HG02763 (cell line): Measurements from ENCODE around the gene TESPA1.

Experiments
- ATAC-seq: cut with Tn5 transposase; IDR thresholded peaks from one replicate; pipeline ENCODE4 v1.9.1; 2021; ENCODE audit warnings: mild to moderate bottlenecking, moderate library complexity; ENCODE audit not compliant: unreplicated experiment

TESPA1 gene, protein sequence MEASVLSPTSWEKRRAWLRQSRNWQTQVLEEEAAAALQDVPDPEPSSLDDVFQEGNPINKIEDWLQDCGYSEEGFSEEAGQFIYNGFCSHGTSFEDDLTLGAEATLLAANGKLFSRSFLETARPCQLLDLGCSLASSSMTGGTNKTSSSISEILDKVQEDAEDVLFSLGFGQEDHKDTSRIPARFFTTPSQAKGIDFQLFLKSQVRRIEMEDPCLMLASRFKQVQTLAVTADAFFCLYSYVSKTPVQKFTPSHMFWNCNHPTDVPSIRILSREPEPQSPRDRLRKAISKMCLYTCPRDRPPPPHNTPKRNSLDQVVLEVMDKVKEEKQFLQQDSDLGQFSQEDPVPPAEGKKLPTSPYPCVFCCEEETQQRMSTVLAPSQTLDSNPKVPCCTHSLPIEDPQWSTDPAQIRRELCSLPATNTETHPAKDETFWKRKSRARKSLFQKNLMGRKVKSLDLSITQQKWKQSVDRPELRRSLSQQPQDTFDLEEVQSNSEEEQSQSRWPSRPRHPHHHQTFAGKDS

DNA sequence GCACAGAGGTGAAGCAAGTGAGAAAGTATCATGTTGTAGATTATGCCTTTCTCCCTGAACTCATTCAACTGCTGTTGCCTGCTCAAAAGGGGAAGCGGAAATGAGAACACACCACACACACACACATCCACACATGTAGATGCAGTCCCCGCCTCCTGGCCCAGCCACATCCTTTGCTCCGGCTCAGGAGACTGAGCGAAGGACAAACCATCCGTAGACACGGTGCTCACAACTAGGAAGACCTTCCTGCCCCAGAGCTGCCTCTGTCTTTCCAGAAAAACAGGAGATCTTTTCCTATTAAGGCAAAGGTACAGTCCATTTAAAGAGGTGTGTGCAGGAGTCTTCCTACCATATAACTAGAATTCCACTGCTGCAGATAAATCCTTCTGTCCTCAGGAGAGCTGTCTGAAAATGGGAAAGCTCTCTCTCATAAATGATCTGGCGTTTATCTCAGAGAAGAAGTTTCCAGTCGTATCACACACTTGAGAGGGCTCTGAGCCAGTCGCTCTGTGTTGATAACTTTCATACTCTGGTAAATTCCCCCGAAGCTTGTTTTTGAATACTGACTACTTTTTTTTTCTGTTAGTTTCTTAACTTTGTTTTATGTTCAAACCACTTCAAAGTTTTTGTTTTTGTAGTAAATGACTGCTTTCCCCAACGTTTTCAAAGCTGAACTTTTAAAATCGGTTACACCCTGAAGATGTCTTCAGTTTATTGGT, at the start of gene TESPA1:
Gene TESPA1, minus strand, starts transcription at position 105 of the 719 bp plus-strand sequence. CDS start 10,200 bp downstream, outside the sequence.
- ATAC-seq: peak; percentile 92

DNA sequence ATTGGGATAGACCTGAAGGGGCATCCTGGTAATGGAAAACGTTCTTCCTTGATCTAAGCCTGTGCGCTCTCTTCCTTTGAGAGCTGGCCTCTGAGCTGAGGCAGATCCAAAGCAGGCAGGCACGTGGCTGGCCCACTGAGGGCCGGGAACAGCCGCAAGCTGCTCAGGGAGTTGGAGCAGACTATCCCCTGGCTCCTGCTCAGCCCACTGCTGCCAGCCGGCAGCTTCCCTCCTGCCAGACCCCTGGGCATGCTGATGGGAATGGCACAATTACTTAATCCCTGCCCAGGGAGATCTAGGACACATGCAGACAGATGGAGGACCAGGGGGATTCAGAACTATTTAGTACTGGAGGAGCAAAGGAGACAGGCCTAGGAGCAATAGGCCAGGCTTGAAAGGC, 49.7 kb upstream of the TESPA1 start:
- ATAC-seq: no peak

DNA sequence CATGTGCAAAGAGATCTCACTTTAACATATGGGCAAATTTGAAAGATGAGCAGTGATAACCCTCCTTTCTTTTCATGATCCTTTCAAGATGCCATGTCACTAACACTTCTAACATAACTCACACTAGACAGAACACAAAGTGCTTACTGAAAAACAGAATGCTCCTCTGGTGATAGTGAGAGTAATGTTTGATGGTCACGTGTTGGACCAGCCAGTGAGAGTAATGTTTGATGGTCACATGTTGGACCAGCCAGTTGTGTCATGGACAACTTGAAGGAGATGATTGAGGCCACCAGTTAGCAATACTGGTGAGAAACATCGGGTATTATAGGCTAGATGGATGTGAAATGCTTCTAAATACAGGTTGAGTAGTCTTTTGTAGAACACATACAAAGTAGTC, 40.9 kb upstream of the TESPA1 start:
- ATAC-seq: no peak

DNA sequence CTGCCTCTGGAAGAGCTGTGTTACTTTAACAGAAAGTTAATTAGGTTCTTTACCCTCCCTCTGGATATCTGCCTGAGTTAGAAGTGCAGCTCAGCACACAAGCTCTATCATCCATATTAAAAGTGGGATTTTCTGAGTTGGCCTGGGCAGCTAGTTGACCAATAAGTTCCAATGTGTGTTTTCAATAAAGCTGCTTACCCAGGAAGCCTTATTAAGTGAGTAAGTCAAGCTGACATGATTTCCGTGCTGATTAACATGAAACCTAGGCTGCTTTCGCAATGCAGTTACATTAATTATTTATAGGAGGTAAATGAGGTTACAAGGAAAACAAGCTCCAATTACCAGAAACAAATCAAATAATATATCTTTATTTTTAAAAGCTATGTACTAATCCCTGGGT, 40.0 kb upstream of the TESPA1 start:
- no peak for ATAC-seq

DNA sequence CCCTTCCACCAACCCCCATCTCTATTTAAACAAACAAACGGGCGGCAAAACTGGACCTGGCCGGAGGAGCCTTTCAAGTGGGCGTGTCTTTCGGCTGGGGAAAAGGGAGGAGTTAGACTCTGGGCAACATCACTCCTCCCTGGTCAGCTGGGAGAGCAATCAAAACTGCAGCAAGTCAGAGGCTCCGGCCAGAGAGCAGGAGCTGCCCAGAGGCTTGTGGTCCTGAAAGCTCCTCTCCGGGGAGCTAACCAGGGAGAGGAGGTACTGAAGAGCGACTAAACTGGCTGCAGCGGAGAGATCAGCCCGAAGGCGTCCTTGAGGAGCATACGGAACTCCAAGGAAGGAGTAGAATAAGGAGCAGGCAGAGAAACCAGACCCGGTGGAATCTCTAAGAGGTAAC, 35.2 kb upstream of the TESPA1 start, which contains the start of gene NEUROD4:
Gene NEUROD4, plus strand, starts transcription at position 191 of the 400 bp plus-strand sequence. CDS start 6,466 bp downstream, outside the sequence.
- ATAC-seq: no peak

DNA sequence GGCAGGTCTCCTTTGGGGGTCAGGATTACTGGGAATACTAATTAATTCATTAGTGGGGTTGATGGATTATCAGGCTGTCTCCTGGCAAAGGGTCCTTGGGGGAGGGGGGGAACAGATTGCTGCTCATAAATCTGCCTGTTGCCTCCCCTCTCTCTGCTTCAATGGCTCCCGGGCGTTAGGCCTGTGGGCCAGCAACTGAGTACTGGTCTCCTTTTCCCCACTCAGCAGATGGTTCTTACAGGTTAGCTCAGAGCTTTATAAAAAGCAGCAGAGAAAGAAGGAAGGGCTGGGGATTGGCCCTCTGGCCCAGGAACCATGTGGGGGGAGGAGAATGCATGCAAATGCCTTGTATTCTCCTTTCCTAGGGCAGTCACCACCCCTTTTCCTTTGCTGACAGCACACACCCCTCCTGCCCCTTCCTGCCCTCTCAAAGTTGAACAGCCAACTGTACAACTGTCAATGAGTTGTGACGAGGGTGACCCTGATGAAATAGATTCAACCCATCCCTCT, 32.9 kb upstream of the TESPA1 start:
- no peak for ATAC-seq

DNA sequence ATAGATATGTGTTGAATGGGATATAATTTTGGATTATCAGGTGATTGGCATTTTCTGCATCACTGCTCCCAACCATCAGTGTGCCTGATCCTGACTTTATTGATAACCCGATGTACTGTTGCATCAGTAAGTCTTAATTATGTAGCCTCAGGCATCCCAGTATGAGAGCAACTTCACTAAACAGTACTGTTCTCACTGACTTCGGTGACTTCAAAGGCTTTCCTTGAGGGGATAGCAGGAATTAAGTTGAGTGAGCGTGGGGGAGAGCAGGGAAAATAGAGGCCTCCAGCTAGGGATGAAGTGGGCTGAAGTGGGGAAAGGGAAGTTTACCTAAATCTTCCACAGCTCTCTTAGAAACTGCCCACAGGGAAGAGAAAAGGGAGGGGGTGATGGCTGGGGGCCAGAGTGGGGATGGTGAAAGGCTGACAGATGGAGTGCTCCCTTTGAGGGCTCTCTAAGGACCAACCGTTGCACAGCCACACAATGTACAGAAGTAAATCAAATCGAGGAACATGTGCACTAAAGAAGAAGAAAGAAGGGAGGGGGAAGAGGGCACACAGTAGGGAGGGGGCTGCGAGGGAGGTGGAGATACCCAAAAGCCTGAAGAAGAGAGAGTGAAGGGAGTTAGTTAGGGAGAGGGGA, 24.5 kb upstream of the TESPA1 start:
- ATAC-seq: no peak

DNA sequence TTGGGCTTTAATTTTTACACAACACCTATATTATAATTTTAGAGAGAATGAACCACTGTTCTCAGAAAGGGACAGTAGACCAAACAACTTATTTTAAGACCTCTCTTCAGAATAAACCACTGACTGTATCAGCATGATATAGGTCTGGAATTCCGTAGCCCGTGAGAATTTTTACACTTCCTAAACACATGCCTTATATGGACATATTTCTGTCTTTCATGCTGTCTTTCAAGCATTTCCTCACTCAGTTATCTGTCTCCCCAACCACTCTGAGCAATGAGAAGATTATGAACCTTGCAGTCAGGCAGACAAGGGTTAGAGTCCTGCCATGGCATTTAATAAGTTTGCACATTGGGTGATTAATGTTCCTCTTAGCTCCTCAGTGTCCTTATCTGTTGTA, 17.8 kb upstream of the TESPA1 start:
- no peak for ATAC-seq

DNA sequence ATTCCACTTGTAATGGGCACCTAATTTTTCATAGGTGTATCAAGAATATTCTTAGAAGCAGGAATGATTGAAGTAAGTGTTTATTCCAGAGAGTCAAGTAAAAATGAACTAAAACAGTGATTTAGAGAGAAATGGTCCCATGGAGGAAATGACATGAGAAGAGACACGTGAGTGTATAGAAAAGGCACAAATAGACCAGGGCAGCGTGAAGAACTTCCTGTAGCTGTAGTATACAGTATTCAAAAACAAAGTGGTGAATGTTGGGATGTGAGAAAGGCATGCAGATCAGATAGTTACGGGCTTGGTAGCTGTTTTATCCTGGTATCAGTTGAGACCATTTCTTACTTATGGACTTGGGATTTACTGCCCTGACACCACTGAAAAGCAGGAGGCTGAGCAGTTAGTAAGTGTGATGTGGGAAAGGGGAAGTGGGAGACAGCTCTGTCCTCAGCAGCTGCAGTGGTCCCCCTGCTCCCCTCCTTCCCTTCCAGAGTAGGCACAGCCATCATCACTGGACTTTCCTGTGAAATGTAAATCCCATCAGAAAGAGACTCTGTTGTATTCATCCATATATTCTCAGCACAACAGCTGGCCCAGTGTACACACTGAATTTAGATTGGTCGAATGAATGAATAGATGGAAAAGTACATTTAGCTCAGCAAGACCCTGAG, 16.8 kb upstream of the TESPA1 start:
- ATAC-seq: no peak

DNA sequence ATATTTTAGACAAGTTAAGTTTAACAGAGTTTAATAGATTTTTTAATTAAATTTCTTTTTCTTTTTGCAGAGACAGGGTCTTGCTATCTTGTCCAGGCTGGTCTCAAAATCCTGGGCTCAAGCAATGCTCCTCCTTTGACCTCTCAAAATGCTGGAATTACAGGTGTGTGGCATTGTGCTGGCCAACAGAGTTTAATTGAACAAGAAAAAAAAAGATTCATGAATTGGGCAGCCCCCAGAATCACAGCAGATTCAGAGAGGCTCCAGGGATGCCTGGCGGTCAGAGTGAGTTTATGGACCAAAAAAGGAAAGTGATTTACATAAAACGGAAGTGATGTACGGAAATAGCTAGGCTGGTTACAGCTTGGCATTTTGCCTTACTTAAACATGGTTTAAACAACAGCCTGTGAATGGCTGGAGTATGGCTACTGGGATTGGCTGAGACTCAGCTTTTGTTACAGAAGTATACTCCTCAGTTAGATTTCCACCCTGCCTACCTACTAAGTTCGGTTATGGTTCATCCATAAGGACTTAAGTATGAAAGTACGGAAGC, 14.5 kb upstream of the TESPA1 start:
- ATAC-seq: no peak

DNA sequence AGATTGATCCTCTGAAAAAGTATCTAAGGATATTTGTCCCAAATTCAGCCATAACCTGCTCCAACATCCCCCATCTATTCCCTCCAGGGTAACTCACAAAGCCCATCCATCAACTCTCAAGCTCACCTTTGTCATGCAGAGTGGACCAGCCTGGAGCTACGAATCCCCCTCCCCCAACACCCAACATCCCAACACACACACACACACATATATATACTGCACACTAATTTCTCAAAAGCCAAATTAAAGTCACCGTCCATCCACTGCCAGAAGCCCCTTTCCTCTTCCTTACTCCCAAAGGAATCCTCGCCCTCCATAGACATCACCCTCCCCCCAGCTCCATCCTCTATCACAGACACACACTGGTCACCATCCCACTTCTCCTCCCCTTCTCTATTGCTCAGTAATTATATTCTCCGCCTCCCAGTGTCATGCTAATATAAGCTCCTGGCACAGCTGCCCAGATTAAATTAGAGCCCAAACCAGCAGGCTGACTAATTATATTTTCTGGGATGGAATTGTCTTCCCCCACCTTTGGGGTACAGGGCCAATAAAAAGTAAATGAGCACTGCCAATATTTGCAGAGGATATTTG, 13.5 kb upstream of the TESPA1 start:
- no peak for ATAC-seq

DNA sequence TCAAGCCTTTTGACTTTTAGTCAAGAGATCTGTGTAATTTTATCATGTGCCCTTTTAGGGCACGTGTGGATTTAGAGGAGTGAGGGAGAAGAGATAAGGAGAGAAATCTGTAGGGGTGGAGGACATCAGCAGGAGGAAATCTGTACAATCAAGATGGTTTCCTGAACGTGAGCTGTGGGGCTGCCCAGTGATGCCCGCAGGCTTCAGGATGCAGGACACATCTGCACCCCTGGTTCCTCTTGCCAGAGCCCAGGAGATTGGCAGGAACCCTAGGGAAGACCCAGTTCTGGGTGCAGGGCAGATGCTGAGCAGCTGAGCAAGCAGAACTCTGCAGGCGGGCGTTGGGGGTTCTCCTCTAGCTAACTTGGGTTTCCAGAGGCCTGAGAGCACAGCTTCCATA, 11.6 kb upstream of the TESPA1 start:
- ATAC-seq: no peak

DNA sequence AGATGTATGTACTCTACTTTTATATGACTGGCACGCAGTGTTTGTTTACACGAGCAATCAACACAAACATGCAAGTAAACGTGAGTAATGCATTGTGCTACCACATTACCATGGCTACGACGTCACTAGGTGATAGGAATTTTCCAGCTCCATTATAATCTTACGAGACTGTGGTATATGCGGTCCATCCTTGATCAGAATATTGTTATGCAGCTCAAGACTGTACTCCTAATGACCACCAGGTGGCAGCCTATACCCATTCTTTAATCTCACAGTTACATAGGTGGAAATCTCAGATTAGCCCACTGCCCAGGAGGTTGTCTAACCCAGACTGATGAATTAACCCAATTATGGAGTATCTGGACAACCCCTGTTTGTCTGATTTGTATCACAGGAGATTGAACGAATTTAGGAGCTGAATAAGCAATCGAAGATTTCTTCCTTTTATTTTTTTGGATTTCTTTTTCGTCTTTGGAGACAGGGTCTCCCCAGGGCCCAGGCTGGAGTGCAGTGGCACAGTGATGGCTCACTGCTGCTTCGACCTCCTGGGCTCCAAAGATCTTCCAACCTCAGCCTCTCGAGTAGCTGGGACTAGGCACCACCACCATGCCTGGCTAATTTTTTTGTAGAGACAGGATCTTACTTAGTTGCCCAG, 8.7 kb upstream of the TESPA1 start:
- peak; percentile 48 for ATAC-seq

DNA sequence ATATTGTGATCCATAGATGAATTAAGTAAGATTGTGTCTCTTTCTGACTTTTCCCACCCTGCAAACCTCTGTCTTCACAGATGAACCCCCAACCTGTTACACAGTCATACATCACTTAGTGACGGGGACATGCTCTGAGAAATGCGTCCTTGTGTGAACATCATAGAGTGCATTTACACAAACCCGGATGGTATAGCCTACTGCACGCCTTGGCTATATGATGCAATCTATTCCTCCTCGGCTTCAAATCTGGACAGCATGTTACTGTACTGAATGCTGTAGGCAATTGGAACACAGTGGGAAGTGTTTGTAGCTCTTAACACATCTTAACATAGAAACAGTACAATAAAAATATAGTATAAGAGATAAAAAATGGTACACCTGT, 7.4 kb upstream of the TESPA1 start:
- no peak for ATAC-seq

DNA sequence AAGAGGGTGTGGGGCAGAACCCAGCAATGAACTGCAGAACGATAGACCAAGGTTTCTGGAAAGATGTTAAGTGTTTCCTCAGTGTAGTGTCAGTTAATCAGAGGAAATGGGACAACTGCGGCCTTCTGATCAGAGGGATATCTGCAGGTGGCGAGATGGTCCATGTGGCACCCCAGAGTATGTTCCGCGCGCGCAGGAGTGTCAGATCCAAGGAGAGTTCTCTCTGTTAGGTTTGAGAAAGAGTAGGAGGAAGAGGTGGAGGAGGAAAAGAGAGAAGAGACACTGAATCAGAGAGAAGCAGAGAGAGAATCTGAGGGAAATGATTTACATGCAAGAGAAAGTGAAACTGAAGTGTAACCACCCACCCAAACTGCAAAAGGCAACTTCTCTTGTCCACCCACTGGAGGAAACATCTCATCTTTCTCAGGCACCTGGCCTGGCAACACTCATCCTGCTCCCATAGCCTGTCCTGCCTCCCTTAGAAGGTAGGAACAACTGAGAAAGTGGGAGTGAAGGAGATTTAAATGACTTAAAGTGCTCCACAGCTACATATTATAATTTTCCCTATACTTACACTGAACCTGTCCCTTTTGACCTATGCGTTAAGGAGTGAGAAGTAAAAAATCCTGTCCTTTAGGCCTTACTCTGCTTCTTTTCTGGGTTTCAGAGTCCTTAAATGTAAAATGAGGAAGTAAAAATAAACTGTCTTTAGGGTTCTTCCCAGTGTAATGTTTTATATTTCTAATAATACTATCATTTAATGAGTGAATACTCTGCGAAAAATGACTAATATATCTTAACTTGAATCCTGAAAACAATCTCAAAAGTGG, 6.8 kb upstream of the TESPA1 start:
- ATAC-seq: peak; percentile 68

DNA sequence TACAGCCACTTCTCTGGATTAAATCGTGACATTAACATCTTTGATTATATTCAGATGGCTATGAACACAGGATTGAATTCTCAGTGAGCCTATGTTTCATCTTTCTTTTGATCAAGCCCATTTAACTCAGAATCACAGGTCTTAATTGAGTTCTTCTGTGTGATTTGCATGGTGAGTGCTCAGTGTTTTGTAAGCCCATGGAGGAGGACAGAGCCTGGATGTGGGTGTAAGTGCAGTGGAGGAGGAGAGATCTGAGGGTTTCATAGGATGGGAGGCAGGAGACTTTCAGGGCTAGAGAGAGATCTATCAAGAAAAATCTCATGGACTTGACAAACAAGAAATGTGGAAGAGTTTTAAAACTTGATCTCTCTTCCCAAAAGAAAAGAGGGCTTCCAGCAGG, 5.3 kb upstream of the TESPA1 start:
- ATAC-seq: no peak

DNA sequence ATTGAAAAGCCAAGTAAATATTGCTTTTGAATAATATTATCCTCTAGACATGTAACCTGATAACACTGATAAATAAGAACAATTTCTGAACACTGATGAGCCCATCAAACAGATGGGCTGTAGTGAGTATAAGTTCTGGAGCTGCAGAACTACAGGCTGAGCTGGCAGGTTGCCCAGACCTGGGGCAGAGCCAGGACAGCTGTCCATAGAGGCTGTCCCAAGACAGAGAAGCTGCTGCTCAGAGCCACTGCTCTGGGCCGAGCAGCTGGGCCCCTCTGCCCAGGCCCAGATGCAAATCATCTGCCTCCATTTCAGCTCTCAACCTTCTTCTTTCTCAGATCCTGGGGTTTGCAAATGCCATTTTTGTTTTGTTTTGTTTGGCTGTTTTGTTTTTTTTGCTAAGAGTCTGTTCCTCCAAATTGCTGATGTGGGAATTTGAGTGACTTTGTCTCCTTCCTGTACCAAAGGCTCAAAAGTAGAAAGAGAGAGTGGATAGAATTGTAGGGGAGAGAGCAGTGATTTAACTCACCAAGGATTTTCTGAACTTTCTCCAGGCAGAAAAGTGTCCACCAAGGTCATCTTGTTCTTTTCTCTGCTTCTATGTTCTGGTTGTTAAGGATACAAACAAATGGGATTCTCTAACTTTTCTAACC, 4.0 kb upstream of the TESPA1 start:
- peak; percentile 32 for ATAC-seq

DNA sequence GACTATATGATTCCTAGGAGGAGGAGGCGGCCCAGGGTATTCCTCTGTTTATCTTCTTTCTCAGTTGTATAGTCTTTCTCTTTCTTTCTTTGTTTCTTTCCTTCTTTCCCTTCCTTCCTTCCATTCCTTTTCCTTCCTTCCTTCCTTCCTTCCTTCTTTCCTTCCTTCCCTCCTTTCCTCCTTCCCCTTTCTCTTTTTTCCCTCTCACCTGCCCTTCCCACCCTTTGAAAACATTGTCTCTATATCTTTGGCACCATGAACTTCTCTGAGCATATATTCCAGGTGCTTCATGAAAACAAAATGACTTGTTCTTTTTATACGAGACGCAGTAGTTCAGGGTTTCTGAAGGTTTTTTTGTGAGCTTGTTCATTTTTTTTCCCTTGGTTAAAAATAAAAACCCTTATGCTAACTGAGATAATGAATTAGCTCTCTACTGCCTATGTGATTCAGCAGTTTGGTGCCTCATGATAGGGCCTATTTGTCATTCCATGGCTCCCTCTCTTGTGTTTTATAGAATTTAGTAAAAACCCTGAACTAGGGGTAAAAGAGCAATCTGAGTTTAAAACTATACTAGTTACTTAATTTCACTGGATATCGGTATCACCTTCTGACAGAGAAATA, 3.2 kb upstream of the TESPA1 start:
- ATAC-seq: no peak
